ENCODE results near the gene SPATA6. TPM values are rescaled to one million over a fixed set of nuclear protein-coding genes. Genes with fewer than 3 reads are reported as not detected.

Gene SPATA6
- total RNA-seq, 1 donor from 2014 or later, result 0.79 TPM

- TF ChIP-seq CTCF (IDR thresholded peaks at IDR 0.05; ENCODE audit: insufficient read depth, low read length, severe bottlenecking), result peak; percentile 96
- H3K36me3 ChIP-seq (ENCODE audit: control insufficient read depth, insufficient read depth, low read length), result no peaks in the 10 kb centered on the region
- no peak overlapping the region for H3K4me3 ChIP-seq (ENCODE audit: low read depth, low read length)
- FAIRE-seq (no peak), DNase-seq (ENCODE audit: low read depth) (peak; percentile 47)
- no peaks in the 10 kb centered on the region for H3K27me3 ChIP-seq (ENCODE audit: control insufficient read depth, insufficient read depth, low read length)
These were observed 26.2 kb upstream of the SPATA6 start for GRCh38 chr1:48498096-48498791.

DNA sequence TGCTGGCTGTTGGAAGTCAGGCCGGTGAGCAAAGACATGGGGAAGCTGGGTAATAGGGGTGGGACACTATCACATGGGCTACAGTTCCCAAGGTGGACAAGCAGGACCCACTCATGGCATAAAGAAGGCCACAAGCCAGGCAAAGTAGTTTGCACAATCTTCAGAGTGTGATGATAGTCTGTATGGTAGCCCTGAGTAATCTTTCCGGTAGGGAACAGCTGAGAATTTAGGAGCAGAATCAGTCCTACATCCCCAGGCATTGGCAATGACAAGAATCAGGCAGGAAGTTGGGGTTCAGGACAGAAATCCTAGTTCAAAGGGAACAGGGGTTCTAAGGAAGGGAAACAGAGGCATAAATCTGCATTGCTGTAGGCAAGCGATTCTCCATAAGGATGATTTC lies 23.9 kb upstream of the SPATA6 start:
- Histone ChIP-seq H3K4me3 (ENCODE audit: low read depth, low read length) (no peak overlapping the region), H3K27me3 (ENCODE audit: control insufficient read depth, insufficient read depth, low read length) (no peaks in the 10 kb centered on the region), H3K36me3 (ENCODE audit: control insufficient read depth, insufficient read depth, low read length) (no peaks in the 10 kb centered on the region)
- DNase-seq (ENCODE audit: low read depth) (no peak), FAIRE-seq (no peak)
- no peak for TF ChIP-seq CTCF (IDR thresholded peaks at IDR 0.05; ENCODE audit: insufficient read depth, low read length, severe bottlenecking)

GRCh38 chr1:48495166-48495565 lies 23.2 kb upstream of the SPATA6 start:
- Histone ChIP-seq H3K4me3 (ENCODE audit: low read depth, low read length) (no peak overlapping the region), H3K27me3 (ENCODE audit: control insufficient read depth, insufficient read depth, low read length) (no peaks in the 10 kb centered on the region), H3K36me3 (ENCODE audit: control insufficient read depth, insufficient read depth, low read length) (no peaks in the 10 kb centered on the region)
- no peak for TF ChIP-seq CTCF (IDR thresholded peaks at IDR 0.05; ENCODE audit: insufficient read depth, low read length, severe bottlenecking)
- FAIRE-seq (no peak), DNase-seq (ENCODE audit: low read depth) (no peak)

DNA sequence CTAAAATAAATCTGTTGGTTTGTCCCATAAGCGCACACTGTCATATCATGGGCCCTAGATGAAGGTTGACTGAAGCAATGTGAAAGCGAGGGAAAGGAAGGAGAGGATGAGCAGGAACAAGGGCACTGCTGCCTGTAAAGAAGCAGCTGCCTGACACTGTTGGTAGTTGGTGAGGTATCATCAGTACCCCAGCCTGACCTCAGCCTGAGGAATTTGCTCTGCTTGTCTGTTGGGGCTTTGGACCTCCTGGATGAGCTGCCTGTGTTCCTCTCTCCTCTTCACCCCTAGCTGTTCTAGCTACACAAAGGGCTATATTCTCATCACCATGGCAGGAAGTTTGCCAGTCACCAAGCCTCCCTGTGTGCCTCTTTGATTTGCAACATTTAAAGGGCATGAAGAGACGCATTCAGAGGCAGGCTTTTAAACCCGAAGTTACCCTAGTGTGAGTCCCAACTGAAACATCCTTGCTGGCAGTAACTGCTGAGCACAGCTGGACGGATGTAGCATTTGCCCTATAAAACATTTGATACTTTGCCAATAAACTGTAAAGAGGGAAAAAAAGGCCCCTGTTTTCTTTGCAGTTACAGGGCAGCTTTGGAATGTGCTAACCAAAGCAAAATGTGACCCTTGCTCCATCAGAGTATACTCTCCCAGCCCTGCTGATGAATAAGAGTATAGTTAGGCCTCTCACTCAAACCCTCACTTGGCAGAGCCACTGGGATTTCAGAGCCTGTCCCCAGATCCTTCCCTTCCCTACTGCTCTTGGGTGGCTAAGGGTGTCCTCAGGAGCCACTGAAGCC lies 22.2 kb upstream of the SPATA6 start:
- FAIRE-seq (no peak), DNase-seq (ENCODE audit: low read depth) (peak; percentile 60)
- no peak for TF ChIP-seq CTCF (IDR thresholded peaks at IDR 0.05; ENCODE audit: insufficient read depth, low read length, severe bottlenecking)
- Histone ChIP-seq H3K36me3 (ENCODE audit: control insufficient read depth, insufficient read depth, low read length) (no peaks in the 10 kb centered on the region), H3K4me3 (ENCODE audit: low read depth, low read length) (no peak overlapping the region), H3K27me3 (ENCODE audit: control insufficient read depth, insufficient read depth, low read length) (no peaks in the 10 kb centered on the region)

DNA sequence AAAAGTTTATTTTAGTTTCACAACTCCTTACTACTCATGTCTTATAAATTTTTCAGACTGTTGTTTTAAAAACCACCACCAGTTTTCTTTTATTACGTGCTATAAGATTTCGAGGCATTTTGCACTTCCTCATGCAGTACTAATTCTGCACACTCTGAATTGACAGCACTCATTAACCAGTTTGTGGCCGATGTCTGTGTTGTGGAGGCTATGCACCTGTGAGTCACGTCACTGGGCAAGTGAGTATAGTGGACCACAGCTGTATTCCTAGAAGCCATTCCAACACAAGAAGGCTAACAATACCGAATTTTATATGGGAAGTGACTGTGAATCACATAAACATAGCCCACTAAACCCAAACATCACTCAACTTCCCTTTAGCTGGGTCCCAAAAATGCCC lies 21.0 kb upstream of the SPATA6 start:
- H3K27me3 ChIP-seq (ENCODE audit: control insufficient read depth, insufficient read depth, low read length), result no peaks in the 10 kb centered on the region
- no peaks in the 10 kb centered on the region for H3K36me3 ChIP-seq (ENCODE audit: control insufficient read depth, insufficient read depth, low read length)
- no peak overlapping the region for H3K4me3 ChIP-seq (ENCODE audit: low read depth, low read length)
- TF ChIP-seq CTCF (IDR thresholded peaks at IDR 0.05; ENCODE audit: insufficient read depth, low read length, severe bottlenecking), result no peak
- no peak for FAIRE-seq
- DNase-seq (ENCODE audit: low read depth), result no peak

Measured in bronchial epithelial cell (primary cell).